ENCODE results near the gene MEOX1. TPM values are rescaled to one million over a fixed set of nuclear protein-coding genes. Genes with fewer than 3 reads are reported as not detected.

MEOX1 gene
- total RNA-seq, 1 experiment from 2014 or later = not detected

GRCh38 chr17:43698678-43699437, 37.1 kb upstream of the MEOX1 start:
- H3K27ac Mint-ChIP-seq = no peak overlapping the region
- H3K9me3 Mint-ChIP-seq = peaks cover 11% of the 10 kb centered on the region
- 0 out of 2 replicates have a peak, but pooled peaks cover 2% of the 10 kb centered on the region for H3K27me3 Mint-ChIP-seq (ENCODE audit: low read depth)
- ChIA-PET CTCF (interaction anchor here (0.7 to 18.3 kb wide), 5 partner anchors 15 to 122 kb away, joined by 3 to 476 read pairs (median 6); partner anchors contain the start of gene SOST), POLR2A (no interaction called here)
- H3K4me3 Mint-ChIP-seq = no peak overlapping the region
- peaks cover 16% of the 10 kb centered on the region for H3K4me1 Mint-ChIP-seq
- H3K36me3 Mint-ChIP-seq = no peaks in the 10 kb centered on the region
- no peak for ATAC-seq
- no peak for DNase-seq (ENCODE audit: low spot score)
- TF ChIP-seq ZSCAN18 (CRISPR knock-in tag; IDR thresholded peaks at IDR 0.05) (no peak), FOXK1 (CRISPR knock-in tag; IDR thresholded peaks at IDR 0.05) (no peak), CREB1 (CRISPR knock-in tag; IDR thresholded peaks at IDR 0.05) (no peak), AR (CRISPR knock-in tag; IDR thresholded peaks at IDR 0.05) (no peak), GABPB1 (CRISPR knock-in tag; IDR thresholded peaks at IDR 0.05) (no peak)

- no peak overlapping the region for H3K27ac Mint-ChIP-seq
- ChIA-PET POLR2A (interaction anchor here (0.6 kb wide), 1 partner anchor 19 kb away, joined by 3 read pairs; no protein-coding TSS in a partner anchor), CTCF (interaction anchor here (1.1 to 18.3 kb wide), 5 partner anchors 16 to 121 kb away, joined by 3 to 476 read pairs (median 6); partner anchors contain the start of gene SOST)
- ATAC-seq = no peak
- H3K27me3 Mint-ChIP-seq (ENCODE audit: low read depth) = 0 out of 2 replicates have a peak, but pooled peaks cover 2% of the 10 kb centered on the region
- peaks cover 16% of the 10 kb centered on the region for H3K4me1 Mint-ChIP-seq
- peaks cover 9% of the 10 kb centered on the region for H3K9me3 Mint-ChIP-seq
- no peak overlapping the region for H3K4me3 Mint-ChIP-seq
- no peak for TF ChIP-seq ZNF219 (CRISPR knock-in tag; IDR thresholded peaks at IDR 0.05; ENCODE audit: borderline replicate concordance)
- TF ChIP-seq FOXP4 (CRISPR knock-in tag; IDR thresholded peaks at IDR 0.05) = no peak
- TF ChIP-seq IRF2 (CRISPR knock-in tag; IDR thresholded peaks at IDR 0.05; ENCODE audit: borderline replicate concordance, low read depth) = no peak
- TF ChIP-seq NR3C1 (CRISPR knock-in tag; conservative IDR thresholded peaks at IDR 0.05; ENCODE audit: low read depth) = no peak
- no peak for TF ChIP-seq HMGXB4 (CRISPR knock-in tag; IDR thresholded peaks at IDR 0.05)
- no peak for TF ChIP-seq E2F5 (CRISPR knock-in tag; IDR thresholded peaks at IDR 0.05)
- TF ChIP-seq ZMAT4 (CRISPR knock-in tag; IDR thresholded peaks at IDR 0.05) = no peak
- no peak for TF ChIP-seq ERG (CRISPR knock-in tag; IDR thresholded peaks at IDR 0.05)
- TF ChIP-seq ZNF138 (CRISPR knock-in tag; conservative IDR thresholded peaks at IDR 0.05) = no peak
- no peak for TF ChIP-seq FOXK1 (CRISPR knock-in tag; IDR thresholded peaks at IDR 0.05)
- no peak for DNase-seq (ENCODE audit: low spot score)
- no peaks in the 10 kb centered on the region for H3K36me3 Mint-ChIP-seq
Measured at GRCh38 chr17:43697937-43698336, 36.2 kb upstream of the MEOX1 start.
